MM.1S (cell line): ENCODE results near the gene CAPN11.

Experiments
- DNase-seq: peaks from one replicate; pipeline ENCODE4 v3.0.0-alpha.2; 2015
- H2AFZ ChIP-seq: fragments of 300-600 bp; sonication (generic); 2 replicates; pipeline ENCODE4 v1.6.0; 2016; ENCODE audit warnings: antibody characterized with exemption, low read length
- H3F3A ChIP-seq: fragments of 300-600 bp; sonication (generic); 2 replicates; pipeline ENCODE4 v1.6.1; 2016; ENCODE audit warnings: mild to moderate bottlenecking, antibody characterized with exemption, low read length, moderate library complexity, mixed read lengths; ENCODE audit not compliant: insufficient read depth
- H3K27ac ChIP-seq: fragments of 300-600 bp; sonication (generic); 2 replicates; pipeline ENCODE4 v1.5.1; 2016; ENCODE audit warnings: mild to moderate bottlenecking, low read length
- H3K27me3 ChIP-seq: fragments of 300-600 bp; sonication (generic); replicated peaks from 2 replicates; pipeline ENCODE4 v1.6.0; 2016; ENCODE audit warnings: low read length; ENCODE audit not compliant: insufficient read depth
- H3K36me3 ChIP-seq: fragments of 300-600 bp; sonication (generic); replicated peaks from 2 replicates; pipeline ENCODE4 v1.6.1; 2016; ENCODE audit warnings: mild to moderate bottlenecking, low read length, mixed read lengths; ENCODE audit not compliant: insufficient read depth
- H3K4me1 ChIP-seq: fragments of 300-600 bp; sonication (generic); 2 replicates; pipeline ENCODE4 v1.6.1; 2016; ENCODE audit warnings: low read length, mixed read lengths
- H3K4me2 ChIP-seq: fragments of 300-600 bp; sonication (generic); 2 replicates; pipeline ENCODE4 v1.6.0; 2016; ENCODE audit warnings: low read depth, low read length
- H3K4me3 ChIP-seq: fragments of 300-600 bp; sonication (generic); 2 replicates; pipeline ENCODE4 v1.5.1; 2016; ENCODE audit warnings: low read length, mixed read lengths
- H3K79me2 ChIP-seq: fragments of 300-600 bp; sonication (generic); 2 replicates; pipeline ENCODE4 v1.6.1; 2016; ENCODE audit warnings: mixed run types, low read length, mixed read lengths
- H3K9ac ChIP-seq: fragments of 300-600 bp; sonication (generic); 2 replicates; pipeline ENCODE4 v1.6.1; 2016; ENCODE audit warnings: low read length, mixed read lengths
- H3K9me2 ChIP-seq: fragments of 300-600 bp; sonication (generic); replicated peaks from 2 replicates; pipeline ENCODE4 v1.6.1; 2016; ENCODE audit warnings: mild to moderate bottlenecking, low read length, mixed read lengths; ENCODE audit not compliant: insufficient read depth
- H3K9me3 ChIP-seq: fragments of 300-600 bp; sonication (generic); replicated peaks from 2 replicates; pipeline ENCODE4 v1.6.1; 2016; ENCODE audit warnings: mild to moderate bottlenecking, low read length, mixed read lengths; ENCODE audit not compliant: insufficient read depth
- H4K20me1 ChIP-seq: fragments of 300-600 bp; sonication (generic); 2 replicates; pipeline ENCODE4 v1.6.1; 2016; ENCODE audit warnings: mild to moderate bottlenecking, low read length, moderate library complexity, mixed read lengths; ENCODE audit not compliant: insufficient read depth
- EZH2 ChIP-seq: fragments of 300-600 bp; sonication (generic); optimal IDR thresholded peaks from 2 replicates; pipeline ENCODE3; 2017; ENCODE audit warnings: low read depth, mild to moderate bottlenecking, antibody characterized with exemption, low read length, mixed read lengths
- EZH2phosphoT487 ChIP-seq: fragments of 300-600 bp; sonication (generic); IDR thresholded peaks from 2 replicates; pipeline ENCODE4 v1.6.1; 2018; ENCODE audit warnings: antibody characterized with exemption, low read length
- TF ChIP-seq, protein P1 (sequence below): fragments of 300-600 bp; sonication (generic); IDR thresholded peaks from 2 replicates; pipeline ENCODE4 v1.5.1; 2016; ENCODE audit warnings: antibody characterized with exemption, low read length, mixed read lengths

The CAPN11 gene

DNA sequence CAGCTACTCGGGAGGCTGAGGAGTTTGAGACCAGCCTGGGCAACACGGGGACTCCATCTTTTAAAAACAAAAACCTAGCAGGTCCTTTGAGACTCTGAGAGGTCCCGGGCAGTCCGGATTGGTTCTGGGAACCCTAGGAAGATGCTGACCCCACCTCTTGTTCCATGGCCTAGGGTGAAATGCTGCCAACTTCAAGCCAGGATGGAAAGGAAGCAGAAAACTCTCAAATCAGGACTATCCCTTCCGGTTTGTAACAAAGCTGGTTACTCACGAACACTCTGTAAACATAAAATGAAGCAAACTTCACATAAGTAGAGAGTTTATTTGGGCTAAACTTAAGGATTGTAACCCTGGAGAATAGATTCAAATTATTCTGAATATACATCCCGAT is 28.0 kb downstream of the CAPN11 start:
- H3K36me3 ChIP-seq: no peaks in the 10 kb centered on the region
- H3K27ac ChIP-seq: no peak overlapping the region
- no peak overlapping the region for H3K4me3 ChIP-seq
- H3K9ac ChIP-seq: no peak overlapping the region
- no peaks in the 10 kb centered on the region for H3F3A ChIP-seq
- H3K79me2 ChIP-seq: no peaks in the 10 kb centered on the region
- no peaks in the 10 kb centered on the region for H3K9me3 ChIP-seq
- no peak overlapping the region for H3K4me2 ChIP-seq
- H4K20me1 ChIP-seq: no peaks in the 10 kb centered on the region
- no peak for DNase-seq
- H3K4me1 ChIP-seq: no peaks in the 10 kb centered on the region
- H3K27me3 ChIP-seq: no peaks in the 10 kb centered on the region
- H2AFZ ChIP-seq: no peak overlapping the region
- TF ChIP-seq EZH2: no peak
- TF ChIP-seq, protein P1, sequence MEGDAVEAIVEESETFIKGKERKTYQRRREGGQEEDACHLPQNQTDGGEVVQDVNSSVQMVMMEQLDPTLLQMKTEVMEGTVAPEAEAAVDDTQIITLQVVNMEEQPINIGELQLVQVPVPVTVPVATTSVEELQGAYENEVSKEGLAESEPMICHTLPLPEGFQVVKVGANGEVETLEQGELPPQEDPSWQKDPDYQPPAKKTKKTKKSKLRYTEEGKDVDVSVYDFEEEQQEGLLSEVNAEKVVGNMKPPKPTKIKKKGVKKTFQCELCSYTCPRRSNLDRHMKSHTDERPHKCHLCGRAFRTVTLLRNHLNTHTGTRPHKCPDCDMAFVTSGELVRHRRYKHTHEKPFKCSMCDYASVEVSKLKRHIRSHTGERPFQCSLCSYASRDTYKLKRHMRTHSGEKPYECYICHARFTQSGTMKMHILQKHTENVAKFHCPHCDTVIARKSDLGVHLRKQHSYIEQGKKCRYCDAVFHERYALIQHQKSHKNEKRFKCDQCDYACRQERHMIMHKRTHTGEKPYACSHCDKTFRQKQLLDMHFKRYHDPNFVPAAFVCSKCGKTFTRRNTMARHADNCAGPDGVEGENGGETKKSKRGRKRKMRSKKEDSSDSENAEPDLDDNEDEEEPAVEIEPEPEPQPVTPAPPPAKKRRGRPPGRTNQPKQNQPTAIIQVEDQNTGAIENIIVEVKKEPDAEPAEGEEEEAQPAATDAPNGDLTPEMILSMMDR: no peak
- TF ChIP-seq EZH2phosphoT487: no peak
- no peaks in the 10 kb centered on the region for H3K9me2 ChIP-seq

DNA sequence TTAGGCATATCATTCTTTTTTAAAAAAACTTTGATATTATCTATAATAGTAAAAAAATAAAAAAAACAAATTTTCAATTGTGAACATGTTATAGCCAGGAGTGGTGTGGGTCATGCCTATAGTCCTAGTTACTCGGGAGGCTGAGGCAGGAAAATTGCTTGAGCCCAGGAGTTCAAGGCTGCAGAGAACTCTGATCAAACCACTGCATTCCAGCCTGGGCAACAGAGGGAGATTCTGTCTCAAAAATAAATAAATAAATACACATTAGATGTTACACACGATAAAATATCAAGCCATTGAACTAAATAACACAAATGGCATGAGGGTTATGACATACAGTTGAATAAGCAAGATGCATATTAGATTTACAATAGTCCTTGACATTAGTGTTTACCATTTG is 30.2 kb downstream of the CAPN11 start:
- H3K27me3 ChIP-seq: no peaks in the 10 kb centered on the region
- H2AFZ ChIP-seq: no peak overlapping the region
- no peaks in the 10 kb centered on the region for H3K9me3 ChIP-seq
- H4K20me1 ChIP-seq: no peaks in the 10 kb centered on the region
- TF ChIP-seq, protein P1: no peak
- no peak for TF ChIP-seq EZH2
- no peak for TF ChIP-seq EZH2phosphoT487
- H3K4me1 ChIP-seq: no peaks in the 10 kb centered on the region
- no peaks in the 10 kb centered on the region for H3K79me2 ChIP-seq
- H3K9me2 ChIP-seq: no peaks in the 10 kb centered on the region
- H3K27ac ChIP-seq: no peak overlapping the region
- H3K4me2 ChIP-seq: no peak overlapping the region
- H3K4me3 ChIP-seq: no peak overlapping the region
- no peaks in the 10 kb centered on the region for H3F3A ChIP-seq
- H3K36me3 ChIP-seq: no peaks in the 10 kb centered on the region
- no peak for DNase-seq
- H3K9ac ChIP-seq: no peak overlapping the region

DNA sequence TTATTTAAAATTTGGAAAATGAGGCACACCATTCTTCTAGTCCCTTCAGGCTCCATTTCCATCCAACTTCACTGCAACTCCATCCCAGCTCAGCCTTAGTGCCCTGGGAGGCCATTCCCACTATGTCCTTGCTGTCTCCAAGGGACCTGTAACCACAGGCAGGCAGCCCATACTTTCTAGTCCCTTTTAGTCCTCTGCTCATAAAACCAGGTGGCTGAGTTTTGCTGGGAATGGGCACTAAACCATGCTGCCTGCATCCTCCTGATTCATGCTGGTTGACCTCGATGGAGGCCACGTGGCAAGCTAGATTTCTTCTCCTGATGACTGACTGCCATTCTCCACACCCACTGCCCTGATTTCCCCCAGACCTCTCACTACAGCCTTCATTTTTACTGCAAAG is 30.6 kb downstream of the CAPN11 start:
- no peaks in the 10 kb centered on the region for H3K27me3 ChIP-seq
- no peak overlapping the region for H3K27ac ChIP-seq
- H3K4me2 ChIP-seq: no peak overlapping the region
- H4K20me1 ChIP-seq: no peaks in the 10 kb centered on the region
- no peaks in the 10 kb centered on the region for H3F3A ChIP-seq
- no peak overlapping the region for H3K9ac ChIP-seq
- no peak for DNase-seq
- H3K4me3 ChIP-seq: no peak overlapping the region
- no peaks in the 10 kb centered on the region for H3K9me3 ChIP-seq
- H3K4me1 ChIP-seq: no peaks in the 10 kb centered on the region
- no peaks in the 10 kb centered on the region for H3K36me3 ChIP-seq
- no peaks in the 10 kb centered on the region for H3K79me2 ChIP-seq
- no peak overlapping the region for H2AFZ ChIP-seq
- TF ChIP-seq, protein P1: no peak
- TF ChIP-seq EZH2phosphoT487 (no peak), EZH2 (no peak)
- H3K9me2 ChIP-seq: no peaks in the 10 kb centered on the region
